Activated naive CD4-positive, alpha-beta T cell treated with anti-CD3 and anti-CD28 coated beads, Interleukin-2, amount 10 ng/mL, durations not matched to agents 7 days and 5 days (primary cell): Measurements from ENCODE around the gene ARVCF.

ENCODE experiments used
- CTCF ChIA-PET: fragments of 350-600 bp; sonication (Branson Sonifier 250); formaldehyde crosslinking; loops from one replicate; lab custom pipeline; 2021; ENCODE audit warnings: antibody characterized with exemption; lab: Charles Lee
- DNase-seq: peaks from one replicate; pipeline ENCODE4 v3.0.0-alpha.2; 2020
- H3K27ac Mint-ChIP-seq: one replicate; pipeline ENCODE4 v1.8.0; 2021; ENCODE audit warnings: mild to moderate bottlenecking, moderate library complexity, mixed read lengths
- H3K27me3 Mint-ChIP-seq: one replicate; pipeline ENCODE4 v1.8.0; 2021; ENCODE audit warnings: mild to moderate bottlenecking, mixed read lengths
- H3K36me3 Mint-ChIP-seq: one replicate; pipeline ENCODE4 v1.8.0; 2021; ENCODE audit warnings: mixed read lengths
- H3K4me1 Mint-ChIP-seq: one replicate; pipeline ENCODE4 v1.8.0; 2021; ENCODE audit warnings: mixed read lengths
- H3K4me3 Mint-ChIP-seq: one replicate; pipeline ENCODE4 v1.8.0; 2021; ENCODE audit warnings: mild to moderate bottlenecking, moderate library complexity, mixed read lengths
- H3K9me3 Mint-ChIP-seq: one replicate; pipeline ENCODE4 v1.8.0; 2021; ENCODE audit warnings: mixed read lengths

The ARVCF gene

DNA sequence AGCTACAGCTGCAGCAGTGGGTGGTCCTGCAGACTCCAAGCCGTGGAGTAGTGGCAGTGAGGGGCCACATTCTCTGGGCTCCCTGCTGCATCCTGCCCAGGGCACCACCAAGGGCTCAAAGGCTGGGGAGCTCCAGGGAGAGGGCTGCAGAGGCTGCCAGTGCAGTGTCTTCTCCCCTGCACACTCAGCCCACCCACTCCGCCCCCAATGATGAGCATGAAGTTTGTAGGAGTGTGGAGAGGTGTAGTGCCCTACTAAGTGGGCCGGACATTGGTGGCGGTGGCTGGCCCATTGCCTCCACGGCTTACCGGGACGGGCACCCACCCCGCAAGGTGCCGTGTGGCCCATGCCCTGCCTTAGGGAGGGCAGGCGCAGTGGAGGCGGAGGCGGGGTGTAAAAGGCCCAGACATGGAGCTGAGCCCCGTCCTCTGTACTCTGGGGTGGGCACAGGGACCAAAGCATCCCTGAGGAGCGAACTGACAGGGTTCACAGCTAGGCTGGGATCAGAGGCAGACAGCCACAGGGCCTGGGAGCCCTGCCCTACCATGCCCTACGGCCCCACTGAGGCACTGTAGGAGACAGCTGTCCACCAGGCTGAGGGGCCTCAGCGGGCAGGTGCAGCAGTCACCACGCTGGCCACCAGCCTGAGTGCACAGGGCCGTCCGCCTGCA, 18.9 kb downstream of the ARVCF start:
- no peaks in the 10 kb centered on the region for H3K36me3 Mint-ChIP-seq
- DNase-seq, result no peak
- CTCF ChIA-PET, result interaction anchor here (0.7 kb wide), 1 partner anchor 76 kb away, joined by 3 read pairs; no protein-coding TSS in a partner anchor
- no peak overlapping the region for H3K4me3 Mint-ChIP-seq
- H3K9me3 Mint-ChIP-seq, result peaks cover 2% of the 10 kb centered on the region
- no peaks in the 10 kb centered on the region for H3K4me1 Mint-ChIP-seq
- H3K27ac Mint-ChIP-seq, result no peak overlapping the region
- peaks cover 25% of the 10 kb centered on the region for H3K27me3 Mint-ChIP-seq

DNA sequence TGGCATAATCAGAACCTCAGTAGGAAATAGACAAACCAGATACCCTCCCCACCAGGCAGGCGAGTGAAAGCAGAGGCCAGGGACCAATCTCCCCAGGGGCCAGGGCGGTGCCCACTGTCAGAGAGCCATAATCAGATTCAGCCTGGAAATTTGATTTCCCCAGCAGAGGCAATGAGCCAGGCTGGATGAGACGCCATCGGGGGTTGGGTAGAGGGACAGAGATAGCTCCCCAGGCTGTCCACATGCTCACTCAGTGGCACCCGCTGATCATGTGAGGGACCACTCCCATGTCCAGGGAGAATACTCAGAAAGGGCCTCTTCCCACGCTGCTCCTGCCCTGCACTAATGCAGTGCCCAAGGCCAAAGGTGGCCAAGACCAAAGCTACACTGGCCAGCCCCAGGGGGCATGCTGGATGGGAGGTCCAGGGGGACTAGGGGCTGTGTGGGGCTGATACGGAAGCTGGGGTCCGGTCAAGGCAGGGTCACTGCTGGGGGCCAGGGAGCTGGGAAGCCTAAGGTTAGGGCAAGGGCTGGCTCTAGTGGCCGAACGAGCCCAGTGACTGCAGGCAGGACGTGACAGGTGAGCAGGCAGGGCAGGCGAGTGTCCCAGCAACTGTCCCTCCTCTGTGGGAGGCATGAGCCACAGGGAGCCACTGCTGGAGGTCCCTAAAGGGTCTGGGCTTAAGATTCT, 19.8 kb downstream of the ARVCF start:
- Mint-ChIP-seq H3K4me3 (no peak overlapping the region), H3K9me3 (no peaks in the 10 kb centered on the region), H3K36me3 (no peaks in the 10 kb centered on the region), H3K4me1 (no peaks in the 10 kb centered on the region), H3K27me3 (peaks cover 16% of the 10 kb centered on the region), H3K27ac (no peak overlapping the region)
- CTCF ChIA-PET, result no interaction called here
- no peak for DNase-seq

DNA sequence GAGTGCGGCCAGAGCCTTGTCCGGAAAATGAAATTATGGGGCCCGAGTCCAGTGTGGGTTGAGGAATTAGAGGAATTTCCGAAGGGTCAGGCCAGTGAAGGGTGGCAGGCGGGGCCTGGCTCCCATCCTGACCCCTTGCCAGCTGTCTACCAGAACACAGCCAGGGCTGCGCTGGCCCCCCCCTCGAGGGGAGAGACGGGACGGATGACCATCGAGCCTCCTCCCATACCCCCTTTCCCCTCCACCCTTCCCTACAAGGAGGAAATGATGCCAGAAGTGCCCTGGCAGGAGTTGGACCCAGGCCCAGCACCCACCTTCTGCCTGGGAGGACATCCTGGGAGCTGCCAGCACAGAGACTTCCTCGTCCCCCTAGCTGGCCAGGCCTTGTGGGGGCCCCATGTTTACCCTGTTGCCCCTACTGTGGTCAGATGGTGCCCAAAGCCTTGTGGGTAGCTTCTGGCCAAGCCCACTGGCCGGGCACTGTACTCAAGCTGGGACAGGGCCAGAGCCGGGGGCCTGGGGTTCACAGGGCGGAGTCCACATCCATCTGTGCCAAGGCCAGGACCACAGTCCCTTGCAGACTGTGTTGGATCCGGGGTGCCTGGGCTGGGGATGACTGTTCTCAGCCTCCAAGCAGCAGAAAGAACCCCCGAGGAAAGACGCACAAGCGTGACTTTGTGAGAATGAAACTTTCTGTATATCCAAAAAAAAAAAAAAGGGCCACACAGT, 20.8 kb downstream of the ARVCF start:
- no peak for DNase-seq
- peaks cover 7% of the 10 kb centered on the region for H3K27me3 Mint-ChIP-seq
- H3K4me3 Mint-ChIP-seq, result no peak overlapping the region
- no peaks in the 10 kb centered on the region for H3K9me3 Mint-ChIP-seq
- no peaks in the 10 kb centered on the region for H3K4me1 Mint-ChIP-seq
- CTCF ChIA-PET, result no interaction called here
- H3K36me3 Mint-ChIP-seq, result no peaks in the 10 kb centered on the region
- H3K27ac Mint-ChIP-seq, result no peak overlapping the region

DNA sequence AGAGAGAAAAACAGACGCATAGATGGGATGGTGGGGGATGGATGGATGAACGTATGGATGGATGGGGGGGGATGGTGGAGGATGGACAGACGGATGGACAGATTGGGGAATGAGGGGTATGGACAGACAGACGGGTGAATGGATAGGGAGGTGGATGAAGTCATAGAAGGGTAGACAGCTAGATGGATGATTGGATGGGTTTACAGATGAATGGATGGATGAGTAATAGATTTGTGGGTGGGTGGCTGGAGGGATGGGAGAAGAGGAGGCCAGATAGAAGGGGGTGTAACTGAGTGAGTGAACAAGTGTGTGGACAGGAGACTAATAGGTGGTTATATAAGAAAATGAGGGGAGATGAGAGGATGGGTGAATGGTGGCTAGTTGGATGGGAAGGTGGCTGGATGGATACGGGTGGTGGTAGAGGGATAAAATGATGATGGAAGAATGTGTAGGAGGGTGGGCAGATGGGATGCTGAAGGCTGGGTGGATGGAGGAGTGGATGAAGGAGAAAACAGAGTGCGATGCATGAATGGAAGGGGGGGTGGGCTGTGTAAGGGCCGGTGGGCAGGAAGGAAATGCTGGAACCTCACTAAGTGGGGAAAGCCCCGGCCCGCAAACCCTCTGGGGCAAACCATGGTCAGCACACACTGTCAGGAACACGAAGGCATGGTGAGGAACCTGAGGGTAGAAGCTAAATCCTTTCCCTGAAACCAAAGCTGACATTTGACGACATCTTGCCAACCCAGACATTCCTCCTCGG, 21.6 kb downstream of the ARVCF start:
- no peak for DNase-seq
- no peaks in the 10 kb centered on the region for H3K9me3 Mint-ChIP-seq
- H3K36me3 Mint-ChIP-seq, result no peaks in the 10 kb centered on the region
- H3K4me3 Mint-ChIP-seq, result no peak overlapping the region
- no peaks in the 10 kb centered on the region for H3K4me1 Mint-ChIP-seq
- CTCF ChIA-PET, result no interaction called here
- peaks cover 13% of the 10 kb centered on the region for H3K27me3 Mint-ChIP-seq
- no peak overlapping the region for H3K27ac Mint-ChIP-seq

DNA sequence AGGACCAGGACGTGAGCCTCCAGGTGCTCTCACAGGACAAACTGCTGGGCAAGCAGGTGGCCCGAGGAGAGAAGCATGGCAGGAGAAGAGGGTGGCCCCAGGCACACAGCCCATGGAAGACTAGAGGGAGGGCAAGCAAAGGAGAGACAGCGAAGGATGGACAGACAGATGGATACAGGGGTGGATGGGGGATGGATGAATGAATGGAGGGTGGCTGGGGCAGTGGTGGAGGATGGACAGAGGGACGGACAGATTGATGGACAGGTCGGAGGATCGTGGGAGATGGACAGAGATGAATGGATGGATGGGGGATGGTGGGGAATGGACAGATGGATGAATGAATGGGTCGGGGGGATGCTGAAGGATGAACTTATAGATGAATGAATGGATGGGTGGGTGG, 22.7 kb downstream of the ARVCF start:
- Mint-ChIP-seq H3K4me3 (no peak overlapping the region), H3K27ac (no peak overlapping the region), H3K36me3 (no peaks in the 10 kb centered on the region), H3K9me3 (no peaks in the 10 kb centered on the region), H3K27me3 (peaks cover 20% of the 10 kb centered on the region), H3K4me1 (no peaks in the 10 kb centered on the region)
- CTCF ChIA-PET, result no interaction called here
- no peak for DNase-seq

DNA sequence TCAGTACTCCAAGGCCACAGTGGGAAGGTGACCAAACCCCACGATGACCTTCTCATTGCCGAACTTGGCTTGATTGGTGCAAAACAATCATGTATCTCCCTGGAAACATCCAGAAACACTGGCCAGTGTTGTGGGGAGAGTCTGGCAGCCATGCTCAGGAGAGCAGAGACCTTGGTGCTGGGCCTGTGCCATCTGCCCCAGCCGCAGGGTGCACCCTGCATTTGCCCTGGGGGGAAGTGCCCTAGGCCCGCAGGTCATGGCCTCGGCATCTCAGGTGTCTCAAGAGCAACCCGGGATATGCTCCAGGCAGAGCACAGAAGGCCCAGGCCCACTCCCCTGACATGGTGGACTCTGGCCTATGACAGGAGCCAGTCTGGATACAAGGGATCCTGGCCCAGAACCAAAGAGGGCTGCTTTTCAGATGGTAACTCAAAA, 23.7 kb downstream of the ARVCF start:
- Mint-ChIP-seq H3K4me3 (no peak overlapping the region), H3K9me3 (no peaks in the 10 kb centered on the region), H3K4me1 (no peaks in the 10 kb centered on the region), H3K36me3 (no peaks in the 10 kb centered on the region), H3K27me3 (peaks cover 27% of the 10 kb centered on the region), H3K27ac (no peak overlapping the region)
- DNase-seq, result no peak
- CTCF ChIA-PET, result no interaction called here

DNA sequence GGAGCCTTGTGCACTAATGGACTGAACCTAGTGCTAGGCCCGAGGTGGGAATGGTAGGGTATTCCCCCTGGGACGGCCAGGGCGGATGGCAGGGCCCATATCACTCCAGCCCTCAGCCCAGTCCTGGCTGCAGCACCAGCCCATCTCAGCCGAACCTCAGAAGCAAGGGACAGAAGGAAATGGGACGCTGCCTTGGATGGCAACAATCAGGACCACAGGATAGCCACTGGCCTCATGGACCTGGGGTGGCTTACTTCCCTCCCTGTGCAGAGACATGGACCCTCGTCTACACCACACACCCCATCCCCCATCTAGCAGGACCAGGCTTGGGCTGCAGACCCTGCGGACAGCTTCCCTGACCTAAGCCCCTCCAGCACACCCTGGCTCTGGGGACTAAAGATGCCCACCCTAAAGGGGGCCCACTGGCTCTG, 24.1 kb downstream of the ARVCF start:
- CTCF ChIA-PET, result no interaction called here
- H3K36me3 Mint-ChIP-seq, result no peaks in the 10 kb centered on the region
- H3K27ac Mint-ChIP-seq, result no peak overlapping the region
- H3K4me1 Mint-ChIP-seq, result no peaks in the 10 kb centered on the region
- DNase-seq, result no peak
- peaks cover 32% of the 10 kb centered on the region for H3K27me3 Mint-ChIP-seq
- H3K9me3 Mint-ChIP-seq, result no peaks in the 10 kb centered on the region
- no peak overlapping the region for H3K4me3 Mint-ChIP-seq

DNA sequence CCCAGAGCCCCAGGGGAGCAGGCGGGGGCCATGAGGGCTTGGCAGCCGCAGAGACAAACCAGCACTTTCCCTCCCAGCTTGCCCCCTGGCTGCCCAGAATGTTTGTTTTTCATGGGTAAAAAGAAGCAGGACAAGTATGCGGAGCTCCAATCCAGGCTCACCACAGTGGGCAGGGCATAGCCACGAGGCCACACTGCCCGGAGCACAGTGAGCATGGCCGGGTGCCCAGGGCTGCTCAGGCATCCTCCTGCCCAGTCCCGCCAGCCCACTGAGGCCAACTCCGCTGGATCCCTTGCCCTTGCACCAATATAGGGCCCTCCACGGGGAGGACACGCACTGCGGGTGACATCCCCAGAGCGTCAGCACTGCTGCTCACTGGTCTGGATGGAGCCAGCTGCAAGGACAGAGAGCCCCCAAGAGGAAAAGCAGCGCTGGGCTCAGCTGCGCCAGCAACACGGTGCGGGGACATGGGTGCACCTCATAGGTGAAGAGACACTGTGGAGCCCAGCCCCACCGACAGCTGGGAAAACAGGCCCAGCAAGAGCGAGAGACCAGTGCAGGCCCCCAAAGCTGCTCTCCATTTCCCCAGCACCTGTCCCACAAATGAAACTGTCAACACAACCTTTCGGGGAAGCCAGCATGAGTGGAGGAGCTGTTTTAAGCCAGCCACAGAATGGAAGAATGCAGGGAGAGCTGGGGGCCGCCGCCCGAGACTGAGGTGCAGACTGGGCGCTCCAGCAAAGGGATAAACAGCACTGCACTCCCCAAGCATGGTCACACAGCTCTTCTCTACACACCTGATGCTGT, 24.8 kb downstream of the ARVCF start:
- H3K4me1 Mint-ChIP-seq, result no peaks in the 10 kb centered on the region
- no peaks in the 10 kb centered on the region for H3K9me3 Mint-ChIP-seq
- CTCF ChIA-PET, result interaction anchor here (1.7 kb wide), 1 partner anchor 21 kb away, joined by 4 read pairs; no protein-coding TSS in a partner anchor
- no peak overlapping the region for H3K27ac Mint-ChIP-seq
- no peak overlapping the region for H3K4me3 Mint-ChIP-seq
- H3K36me3 Mint-ChIP-seq, result no peaks in the 10 kb centered on the region
- H3K27me3 Mint-ChIP-seq, result peaks cover 31% of the 10 kb centered on the region
- DNase-seq, result no peak

DNA sequence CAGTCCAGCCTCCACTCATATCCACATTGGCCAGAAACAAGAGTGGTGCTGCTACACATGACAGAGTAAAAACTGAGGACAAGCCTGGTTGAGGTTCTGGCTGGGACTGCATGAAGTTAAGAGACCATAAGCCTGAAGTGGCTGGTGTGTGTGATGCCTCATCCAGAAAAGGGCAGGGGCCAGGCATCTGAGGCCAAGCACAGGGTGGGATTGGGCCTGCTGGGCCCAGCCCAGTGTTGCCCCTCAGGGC, 25.3 kb downstream of the ARVCF start:
- DNase-seq, result no peak
- H3K27me3 Mint-ChIP-seq, result peaks cover 33% of the 10 kb centered on the region
- no peaks in the 10 kb centered on the region for H3K9me3 Mint-ChIP-seq
- H3K36me3 Mint-ChIP-seq, result no peaks in the 10 kb centered on the region
- CTCF ChIA-PET, result interaction anchor here (1.7 kb wide), 1 partner anchor 22 kb away, joined by 4 read pairs; no protein-coding TSS in a partner anchor
- no peak overlapping the region for H3K4me3 Mint-ChIP-seq
- H3K27ac Mint-ChIP-seq, result no peak overlapping the region
- peaks cover 1% of the 10 kb centered on the region for H3K4me1 Mint-ChIP-seq

DNA sequence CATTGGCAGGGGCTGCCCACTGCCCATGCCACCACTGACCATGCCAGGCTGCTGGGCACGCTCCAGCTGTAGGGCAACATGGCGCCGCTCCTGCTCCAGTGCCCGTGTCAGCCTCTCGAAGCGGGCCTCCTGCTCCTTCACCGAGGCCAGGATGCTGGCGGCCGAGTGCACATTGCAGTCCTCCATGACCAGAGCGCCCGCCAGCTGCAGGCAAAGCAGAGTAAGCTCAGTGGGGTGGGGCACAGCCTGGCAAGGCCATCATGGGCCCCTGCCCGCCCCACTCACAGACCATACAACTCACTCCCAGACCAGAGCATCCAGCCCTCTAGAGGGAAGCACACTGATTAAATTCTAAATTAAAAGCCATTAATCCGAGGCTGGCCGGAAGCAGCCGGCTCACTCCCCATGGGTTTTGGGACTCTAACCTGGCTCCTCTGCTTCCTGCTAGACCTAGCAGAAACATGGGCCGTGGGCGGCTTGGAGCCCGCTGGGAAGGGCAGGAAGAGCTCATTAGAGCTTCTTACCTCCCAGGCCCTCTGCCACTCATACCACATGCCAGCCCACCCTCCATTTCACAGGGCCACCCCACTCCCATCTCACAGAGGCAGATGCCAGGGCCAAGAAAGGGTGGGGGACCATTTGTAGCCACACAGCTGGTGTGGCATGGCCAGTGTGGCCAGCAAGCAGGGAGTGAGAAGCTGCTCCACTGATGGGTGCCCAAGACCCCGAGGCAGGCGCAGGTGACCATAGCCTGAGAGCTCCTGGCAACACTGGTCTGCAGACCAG, 25.8 kb downstream of the ARVCF start:
- peaks cover 2% of the 10 kb centered on the region for H3K4me1 Mint-ChIP-seq
- H3K27me3 Mint-ChIP-seq, result peaks cover 38% of the 10 kb centered on the region
- no peak for DNase-seq
- no peak overlapping the region for H3K4me3 Mint-ChIP-seq
- no peaks in the 10 kb centered on the region for H3K36me3 Mint-ChIP-seq
- H3K9me3 Mint-ChIP-seq, result no peaks in the 10 kb centered on the region
- CTCF ChIA-PET, result interaction anchor here (1.7 kb wide), 1 partner anchor 22 kb away, joined by 4 read pairs; no protein-coding TSS in a partner anchor
- no peak overlapping the region for H3K27ac Mint-ChIP-seq

DNA sequence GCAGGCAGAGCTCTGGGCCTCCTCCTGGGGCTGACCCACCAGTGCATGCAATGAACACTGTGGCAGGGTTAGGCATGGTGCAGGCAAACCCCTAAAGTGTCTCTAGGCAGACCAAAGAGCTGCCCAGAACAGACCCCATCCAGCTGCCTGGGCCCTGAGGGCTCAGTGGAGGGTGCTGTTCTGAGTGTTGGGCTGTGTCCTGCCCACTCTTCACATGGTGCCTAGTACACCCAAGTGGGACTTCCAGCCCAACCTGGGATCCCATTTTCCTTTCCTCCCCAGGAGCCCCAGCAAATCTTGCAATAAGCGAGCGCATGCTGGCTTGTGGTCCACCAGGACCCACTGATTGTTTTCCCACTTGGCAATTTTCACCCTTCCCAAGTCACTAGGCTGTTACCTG, 26.4 kb downstream of the ARVCF start:
- peaks cover 44% of the 10 kb centered on the region for H3K27me3 Mint-ChIP-seq
- peaks cover 2% of the 10 kb centered on the region for H3K4me1 Mint-ChIP-seq
- H3K27ac Mint-ChIP-seq, result no peak overlapping the region
- no peaks in the 10 kb centered on the region for H3K36me3 Mint-ChIP-seq
- no peak overlapping the region for H3K4me3 Mint-ChIP-seq
- no peak for DNase-seq
- no peaks in the 10 kb centered on the region for H3K9me3 Mint-ChIP-seq
- CTCF ChIA-PET, result no interaction called here

DNA sequence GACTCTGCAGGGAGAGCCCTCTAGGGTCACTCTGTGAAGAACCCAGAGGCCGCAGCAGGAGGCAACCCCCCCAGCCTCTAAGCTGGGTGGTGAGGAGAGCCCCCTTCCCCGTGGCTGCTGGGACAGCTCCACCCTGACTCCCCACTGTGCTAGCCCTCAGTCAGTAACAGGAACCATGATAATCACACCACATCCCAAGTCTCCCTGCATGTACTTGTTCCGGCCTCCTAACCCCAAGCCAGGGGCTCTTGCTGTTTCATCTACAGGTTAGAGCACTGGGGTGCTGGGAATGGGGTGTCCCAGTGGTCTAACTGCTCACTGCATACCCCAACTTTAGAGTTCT, 26.9 kb downstream of the ARVCF start:
- DNase-seq, result no peak
- Mint-ChIP-seq H3K27me3 (peaks cover 48% of the 10 kb centered on the region), H3K4me3 (no peak overlapping the region), H3K9me3 (no peaks in the 10 kb centered on the region), H3K4me1 (peaks cover 2% of the 10 kb centered on the region), H3K27ac (no peak overlapping the region), H3K36me3 (no peaks in the 10 kb centered on the region)
- CTCF ChIA-PET, result no interaction called here
